Stimulated activated CD4-positive, alpha-beta T cell treated with anti-CD3 and anti-CD28 coated beads, Interleukin-15, amount 100 ng/mL, for 24 hours (primary cell): ENCODE measurements around the gene C3orf62.
"Not testable (repeated sequence)": the region's sequence is repeated elsewhere in the genome, so short reads cannot be mapped to it uniquely, and the experiment has no call there.

Source experiments
- DNase-seq: peaks from one replicate; pipeline ENCODE4 v3.0.0-alpha.2; 2020

The C3orf62 gene

DNA sequence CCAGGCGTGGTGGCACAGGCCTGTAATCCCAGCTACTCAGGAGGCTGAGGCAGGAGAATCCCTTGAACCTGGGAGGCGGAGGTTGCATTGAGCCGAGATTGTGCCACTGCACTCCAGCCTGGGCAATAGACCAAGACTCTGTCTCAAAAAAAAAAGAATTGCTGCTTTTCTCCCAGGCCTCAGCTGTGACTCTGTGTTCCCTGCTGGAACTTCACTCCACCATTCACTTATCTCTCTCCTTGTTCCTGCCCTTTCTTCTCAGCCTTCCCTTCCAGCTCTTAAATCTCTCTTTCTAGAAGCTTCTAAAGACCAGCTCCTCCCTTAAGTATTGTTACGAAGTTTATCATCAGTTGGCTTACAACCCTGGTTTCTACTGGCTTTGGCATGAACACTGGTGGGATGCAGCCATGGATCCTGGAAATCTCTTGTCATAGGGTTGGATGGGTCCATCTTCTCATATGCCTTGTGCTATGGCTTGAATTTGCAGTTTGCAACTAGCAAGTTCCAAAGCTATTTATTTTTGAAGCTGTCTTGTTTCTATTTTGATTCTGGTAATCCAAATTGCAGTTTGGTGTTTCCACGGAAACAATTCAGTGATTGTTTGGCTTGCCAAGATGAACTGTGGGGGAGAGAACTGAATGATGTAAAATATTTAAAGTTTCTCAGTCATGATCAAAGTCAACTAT lies 10.5 kb downstream of the C3orf62 start:
- DNase-seq = no peak

- no peak for DNase-seq
Observed at GRCh38 chr3:49265661-49266386, 11.2 kb downstream of the C3orf62 start.

GRCh38 chr3:49263159-49263889 lies 13.7 kb downstream of the C3orf62 start:
- DNase-seq = no peak

DNA sequence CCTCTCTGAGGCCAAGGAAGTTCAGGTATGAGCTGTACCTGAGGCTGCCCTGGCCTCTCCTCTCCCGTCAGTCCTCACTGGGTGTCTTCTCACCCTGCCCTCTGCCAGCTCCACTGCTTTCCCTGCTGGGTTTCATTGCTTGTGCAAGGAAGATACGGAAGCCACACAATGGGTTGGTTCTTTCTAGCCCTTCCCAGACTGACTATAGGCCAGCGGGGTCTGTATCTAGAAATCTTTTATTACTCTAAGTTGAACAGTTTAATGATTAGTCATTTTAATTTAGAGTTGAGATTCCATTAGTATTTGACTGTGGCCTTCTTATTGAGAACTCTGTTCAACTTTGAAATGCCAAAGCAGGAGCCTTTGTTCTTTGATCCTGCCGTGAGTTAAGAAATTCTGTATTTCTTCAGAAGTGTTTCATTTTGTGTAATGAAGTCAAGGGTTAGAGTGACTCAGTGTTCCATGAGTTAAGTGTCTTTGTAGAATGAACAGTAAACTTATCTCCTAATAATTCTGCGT lies 16.2 kb downstream of the C3orf62 start:
- DNase-seq = no peak

DNA sequence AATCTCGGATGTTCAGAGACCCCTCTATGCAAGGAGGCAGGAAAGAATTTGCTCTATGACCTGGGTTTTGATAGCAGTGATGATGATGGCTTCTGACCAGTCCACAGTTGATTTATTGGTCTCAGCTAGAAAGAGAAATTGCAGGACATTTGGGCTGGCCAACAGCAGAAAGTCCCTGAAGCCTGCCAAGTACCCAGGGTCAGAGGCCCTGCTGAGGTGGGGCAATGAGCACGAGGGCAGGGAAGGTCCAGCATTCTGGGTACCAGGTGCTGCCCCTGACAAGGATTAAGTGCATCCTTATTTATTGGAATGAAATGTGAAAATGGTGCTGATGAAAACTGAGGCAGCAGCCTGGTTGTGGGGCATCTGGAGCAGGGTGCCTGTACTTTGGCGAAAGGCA lies 19.8 kb downstream of the C3orf62 start:
- no peak for DNase-seq

DNA sequence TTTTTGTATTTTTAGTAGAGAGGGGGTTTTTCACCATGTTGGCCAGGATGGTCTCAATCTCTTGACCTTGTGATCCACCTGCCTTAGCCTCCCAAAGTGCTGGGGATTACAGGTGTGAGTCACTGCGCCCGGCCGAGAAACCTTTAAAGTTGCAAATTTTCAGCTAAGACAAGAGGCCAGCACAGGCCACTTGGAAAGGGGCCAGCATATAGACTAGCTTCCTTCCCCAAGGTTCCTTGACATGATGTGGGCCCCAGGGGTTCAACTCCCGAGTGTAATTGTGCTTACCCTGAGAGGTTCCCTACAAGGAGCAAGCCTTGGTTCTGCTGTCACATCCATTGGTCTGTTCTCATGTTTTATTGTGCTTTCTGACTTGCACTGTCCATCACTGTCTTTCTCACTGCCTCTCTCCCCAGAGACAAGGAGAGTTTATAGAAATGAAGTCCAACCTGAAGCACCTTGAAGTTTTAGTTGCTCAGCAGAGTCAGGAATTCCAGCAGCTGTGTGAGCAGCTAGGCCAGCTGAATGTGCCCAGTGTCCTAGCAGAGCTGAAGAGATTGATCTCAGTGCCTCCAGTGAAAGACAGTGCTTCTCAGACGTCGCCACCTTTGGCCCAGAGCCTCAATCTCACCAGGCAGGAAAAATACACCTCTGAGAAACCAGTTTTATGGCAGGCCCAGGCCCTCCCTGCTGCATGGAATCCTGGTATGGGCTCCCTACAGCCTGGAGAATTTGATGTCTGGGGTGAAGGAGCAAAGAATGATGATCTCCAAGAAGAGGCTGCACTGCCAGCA lies 21.1 kb downstream of the C3orf62 start:
- DNase-seq = no peak

DNA sequence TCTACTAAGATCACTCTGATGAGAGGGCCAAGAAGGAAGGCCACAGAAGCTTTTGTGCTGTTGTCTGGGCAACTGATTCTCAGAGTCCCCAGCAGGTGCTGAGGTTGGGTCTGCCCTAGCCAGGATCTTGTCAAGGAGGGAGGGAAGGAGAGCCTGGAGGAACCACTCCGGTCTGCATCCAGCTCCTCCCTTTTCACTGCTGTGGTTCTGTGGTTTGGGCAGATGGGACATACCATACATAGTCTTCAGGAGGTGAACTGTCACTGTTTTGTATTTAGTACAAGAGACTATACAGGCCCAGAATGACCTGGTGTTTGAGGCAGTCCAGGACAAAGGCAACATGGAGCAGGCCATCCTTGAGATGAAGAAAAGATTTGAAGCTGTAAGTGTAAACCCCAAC lies 21.9 kb downstream of the C3orf62 start:
- DNase-seq = no peak

- DNase-seq = no peak
Observed at GRCh38 chr3:49253512-49253911, 23.5 kb downstream of the C3orf62 start.

DNA sequence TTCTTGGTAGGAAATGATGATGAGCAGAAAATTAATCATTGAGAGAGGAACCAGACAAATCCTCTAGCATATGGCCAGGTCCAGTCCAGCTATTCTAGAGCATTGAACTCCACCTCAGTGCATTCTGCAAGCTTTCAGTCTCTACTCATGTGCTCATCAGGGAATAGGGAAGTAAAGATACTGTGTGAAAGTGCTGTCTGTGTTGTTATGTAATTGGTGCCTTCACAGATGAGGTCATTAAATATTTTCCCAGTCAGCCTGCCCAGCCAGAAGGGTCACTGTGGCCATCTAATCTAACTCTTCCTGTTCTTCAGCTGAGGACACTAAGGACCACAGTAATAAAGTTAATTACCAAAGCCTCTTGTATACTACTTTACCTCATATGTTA lies 28.2 kb downstream of the C3orf62 start:
- no peak for DNase-seq

- no peak for DNase-seq
Observed at GRCh38 chr3:49244581-49245205, 32.3 kb downstream of the C3orf62 start.

- DNase-seq = not testable (repeated sequence)
Observed at GRCh38 chr3:49240091-49240490, 36.9 kb downstream of the C3orf62 start.

DNA sequence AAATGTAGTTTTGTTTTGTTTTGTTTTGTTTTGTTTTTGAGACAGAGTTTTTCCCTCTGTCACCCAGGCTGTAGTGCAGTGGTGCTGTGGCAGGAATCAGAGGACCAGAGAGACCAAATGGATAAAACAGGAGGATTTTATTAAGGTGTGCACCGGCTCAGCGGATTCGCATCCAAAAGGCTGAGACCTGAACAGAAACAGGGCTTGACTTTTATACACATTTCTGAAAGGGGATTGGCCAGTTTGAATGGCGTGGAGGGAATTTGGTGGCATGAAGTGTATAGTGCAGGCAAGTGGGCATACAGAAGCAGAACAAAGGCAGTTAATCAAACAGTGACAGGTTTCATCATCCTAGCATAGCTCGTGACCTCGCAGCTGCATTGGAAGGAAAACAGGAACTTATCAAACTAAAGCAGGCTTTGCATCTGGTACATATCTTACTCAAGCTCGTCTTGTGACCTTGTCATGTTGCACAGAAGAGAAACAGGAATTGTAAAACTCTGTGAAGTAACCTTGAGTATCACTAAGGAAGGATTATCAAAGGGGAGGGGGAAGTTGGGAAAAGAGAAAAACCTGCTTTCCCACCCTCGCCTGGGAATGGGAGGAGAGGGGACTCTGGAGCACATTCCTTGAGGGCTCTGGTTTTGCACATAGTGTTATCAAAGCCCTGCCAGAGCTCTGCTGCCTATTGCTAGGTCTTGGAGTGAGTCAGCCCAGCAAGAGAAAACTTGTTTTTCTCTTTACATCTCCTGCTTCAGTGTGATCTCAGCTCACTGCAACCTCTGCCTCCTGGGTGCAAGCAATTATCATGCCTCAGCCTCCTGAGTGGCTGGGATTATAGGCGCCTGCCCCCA lies 38.5 kb downstream of the C3orf62 start:
- DNase-seq = no peak

GRCh38 chr3:49237344-49237743 lies 39.7 kb downstream of the C3orf62 start:
- DNase-seq = no peak

DNA sequence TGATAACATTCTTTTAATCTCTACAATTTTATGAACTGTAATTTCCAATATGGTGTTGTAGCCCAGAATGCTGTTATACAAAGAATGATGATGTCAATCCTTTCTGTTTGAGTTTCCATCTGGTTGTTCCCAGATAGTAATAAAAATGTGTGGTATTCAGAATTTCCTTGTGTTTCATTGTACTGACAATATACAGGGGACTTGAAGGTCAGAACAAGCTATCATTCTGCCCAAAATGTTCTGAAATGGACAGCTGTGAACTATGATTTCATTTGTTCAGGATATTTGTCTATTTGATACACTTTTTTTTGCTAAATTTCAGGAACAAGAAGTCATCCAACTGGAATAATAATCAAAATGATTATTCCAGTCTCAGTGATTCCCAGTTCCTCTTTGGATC lies 40.8 kb downstream of the C3orf62 start:
- DNase-seq = no peak

- DNase-seq = not testable (repeated sequence)
Observed at GRCh38 chr3:49228817-49229216, 48.2 kb downstream of the C3orf62 start.

DNA sequence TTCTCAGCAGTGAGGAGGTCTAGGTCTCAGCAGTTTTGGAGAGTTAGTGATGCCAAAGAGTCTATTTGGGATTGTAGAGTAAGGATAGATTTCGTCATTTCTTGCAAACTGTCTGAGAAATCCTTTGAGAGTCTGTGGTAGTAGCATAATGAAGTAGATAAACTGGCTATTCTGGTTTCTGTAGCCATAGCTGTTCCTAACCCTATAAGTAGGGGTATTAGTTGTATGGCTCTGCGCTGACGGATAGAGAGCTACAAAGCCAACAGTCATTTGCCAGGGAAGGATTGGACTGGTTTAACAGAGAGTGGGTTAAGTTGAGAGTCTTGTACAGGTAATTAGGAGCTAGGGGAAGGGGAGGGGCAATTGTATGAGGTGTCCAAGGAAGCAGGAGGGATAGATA lies 55.0 kb downstream of the C3orf62 start:
- no peak for DNase-seq

DNA sequence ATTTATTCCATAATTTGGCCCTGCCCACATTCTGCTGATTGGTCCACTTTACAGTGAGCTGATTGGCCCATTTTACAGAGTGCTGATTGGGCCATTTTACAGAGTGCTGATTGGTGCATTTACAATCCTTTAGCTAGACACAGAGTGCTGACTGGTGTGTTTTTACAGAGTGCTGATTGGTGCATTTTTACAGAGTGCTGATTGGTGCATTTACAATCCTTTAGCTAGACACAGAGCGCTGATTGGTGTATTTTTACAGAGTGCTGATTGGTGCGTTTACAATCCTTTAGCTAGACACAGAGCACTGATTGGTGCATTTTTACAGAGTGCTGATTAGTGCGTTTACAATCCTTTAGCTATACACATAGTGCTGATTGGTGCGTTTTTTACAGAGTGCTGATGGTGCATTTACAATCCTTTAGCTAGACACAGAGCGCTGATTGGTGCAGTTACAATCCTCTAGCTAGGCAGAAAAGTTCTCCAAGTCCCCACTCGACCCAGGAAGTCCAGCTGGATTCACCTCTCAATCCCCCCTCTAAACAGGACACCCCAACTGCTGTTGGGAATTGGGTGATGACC lies 56.0 kb downstream of the C3orf62 start:
- DNase-seq = not testable (repeated sequence)

GRCh38 chr3:49219132-49219531 lies 57.9 kb downstream of the C3orf62 start:
- no peak for DNase-seq
